ENCODE measurements around the gene MIX23.

GRCh38 chr3:122387709-122388108 is 4.7 kb upstream of the MIX23 start:
- no peak for TF ChIP-seq CTCF (IDR thresholded peaks at IDR 0.05)
- TF ChIP-seq POLR2A (IDR thresholded peaks at IDR 0.05) = no peak
